T-helper 2 cell treated with Interferon-gamma antibody and Interleukin-4, amounts not matched to agents 5 μg/mL and 100 μg/mL, for 36 hours (primary cell): ENCODE results near the gene SCAP.
A peak's percentile ranks its signal among the peaks of the same experiment; 100 is the strongest.

Source experiments
- DNase-seq: peaks from one replicate; pipeline ENCODE4 v3.0.0; 2021; ENCODE audit warnings: low spot score
- H3K27ac Mint-ChIP-seq: one replicate; pipeline ENCODE4 v1.8.0; 2021; ENCODE audit warnings: mild to moderate bottlenecking, mixed read lengths
- H3K27me3 Mint-ChIP-seq: one replicate; pipeline ENCODE4 v1.8.0; 2021; ENCODE audit warnings: low read depth, mixed read lengths
- H3K36me3 Mint-ChIP-seq: one replicate; pipeline ENCODE4 v1.8.0; 2021; ENCODE audit warnings: low read depth, mixed read lengths
- H3K4me1 Mint-ChIP-seq: one replicate; pipeline ENCODE4 v1.8.0; 2021; ENCODE audit warnings: low read depth, mixed read lengths
- H3K4me3 Mint-ChIP-seq: one replicate; pipeline ENCODE4 v1.8.0; 2022; ENCODE audit warnings: mild to moderate bottlenecking, moderate library complexity, mixed read lengths
- H3K9me3 Mint-ChIP-seq: one replicate; pipeline ENCODE4 v1.8.0; 2021; ENCODE audit warnings: mixed read lengths

The SCAP gene

DNA sequence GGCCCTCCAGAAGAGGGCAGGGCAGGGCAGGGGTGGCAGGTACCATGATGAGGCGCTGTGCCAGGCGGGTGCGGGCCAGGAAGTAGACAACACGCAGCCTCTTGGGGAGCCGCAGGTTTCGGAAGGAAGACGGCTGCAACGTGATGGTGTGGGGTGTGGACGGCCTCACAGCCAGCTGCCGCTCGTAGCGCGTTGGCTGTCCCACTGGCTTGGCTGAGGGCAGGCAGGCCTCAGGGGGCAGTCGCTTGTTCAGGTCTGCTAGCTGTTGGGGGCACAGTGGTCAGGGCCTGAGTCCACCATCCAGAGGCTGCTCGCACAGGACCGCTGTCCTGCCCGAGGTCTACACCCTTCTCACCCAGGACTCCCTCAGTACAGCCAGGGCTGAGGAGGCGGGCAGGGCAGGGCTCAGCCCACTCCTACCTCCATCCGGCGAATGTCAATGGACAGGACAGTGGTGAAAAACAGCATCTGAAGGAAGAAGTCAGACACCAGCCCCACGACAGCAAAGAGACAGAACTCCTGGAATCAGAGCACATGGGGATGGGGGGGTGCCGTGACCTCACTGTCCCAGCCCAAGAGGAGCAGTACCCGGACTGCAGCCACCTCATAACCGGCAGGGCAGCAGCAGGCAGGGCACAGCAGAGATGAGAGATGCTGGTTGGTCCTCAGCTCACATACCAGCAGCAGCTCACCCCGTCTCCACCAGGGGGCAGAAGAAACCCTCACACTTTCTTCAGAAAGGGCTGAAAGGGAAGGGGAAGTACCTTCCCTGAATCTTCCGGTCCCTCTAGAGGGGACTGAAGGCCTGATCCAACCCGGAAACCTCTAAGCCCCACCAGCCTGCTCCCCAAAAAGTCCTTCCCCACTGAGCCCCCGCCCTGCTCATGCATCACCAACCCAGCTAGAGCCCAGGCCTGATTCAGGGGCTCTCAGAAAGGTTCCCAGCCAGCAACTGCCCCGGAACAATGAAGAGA is 54.9 kb downstream of the SCAP start:
- Mint-ChIP-seq H3K4me3 (peak overlapping the region; percentile 69), H3K27ac (peak overlapping the region; percentile 96), H3K27me3 (no peaks in the 10 kb centered on the region), H3K36me3 (peaks cover 15% of the 10 kb centered on the region), H3K4me1 (peaks cover 4% of the 10 kb centered on the region), H3K9me3 (no peaks in the 10 kb centered on the region)
- peak; percentile 83 for DNase-seq

DNA sequence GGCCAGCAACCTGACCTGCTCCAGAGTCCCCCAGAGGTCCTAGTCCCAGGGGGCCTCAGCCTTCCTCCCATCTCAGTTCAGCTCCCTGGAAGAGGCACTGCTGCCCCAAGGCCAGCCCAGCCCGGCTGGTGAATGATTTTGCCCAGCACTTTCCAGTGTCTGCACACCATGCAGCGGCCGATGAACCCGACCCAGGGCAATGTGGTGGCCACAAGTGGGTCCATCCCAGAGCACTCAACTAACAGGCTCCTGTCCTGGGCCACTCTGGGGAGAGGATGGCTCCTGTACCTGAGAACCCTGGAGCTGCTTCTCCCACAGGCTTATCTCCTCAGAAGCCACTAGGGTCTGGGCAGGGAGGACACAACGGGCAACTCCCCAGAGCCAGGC is 55.7 kb downstream of the SCAP start:
- no peak overlapping the region for H3K4me3 Mint-ChIP-seq
- no peak for DNase-seq
- H3K4me1 Mint-ChIP-seq = peaks cover 4% of the 10 kb centered on the region
- H3K9me3 Mint-ChIP-seq = no peaks in the 10 kb centered on the region
- no peak overlapping the region for H3K27ac Mint-ChIP-seq
- H3K36me3 Mint-ChIP-seq = peaks cover 19% of the 10 kb centered on the region
- H3K27me3 Mint-ChIP-seq = no peaks in the 10 kb centered on the region

GRCh38 chr3:47419083-47420043 is 56.4 kb downstream of the SCAP start:
- H3K27ac Mint-ChIP-seq = peak overlapping the region; percentile 49
- no peaks in the 10 kb centered on the region for H3K27me3 Mint-ChIP-seq
- peaks cover 19% of the 10 kb centered on the region for H3K36me3 Mint-ChIP-seq
- no peak for DNase-seq
- no peaks in the 10 kb centered on the region for H3K9me3 Mint-ChIP-seq
- H3K4me1 Mint-ChIP-seq = peaks cover 4% of the 10 kb centered on the region
- no peak overlapping the region for H3K4me3 Mint-ChIP-seq

DNA sequence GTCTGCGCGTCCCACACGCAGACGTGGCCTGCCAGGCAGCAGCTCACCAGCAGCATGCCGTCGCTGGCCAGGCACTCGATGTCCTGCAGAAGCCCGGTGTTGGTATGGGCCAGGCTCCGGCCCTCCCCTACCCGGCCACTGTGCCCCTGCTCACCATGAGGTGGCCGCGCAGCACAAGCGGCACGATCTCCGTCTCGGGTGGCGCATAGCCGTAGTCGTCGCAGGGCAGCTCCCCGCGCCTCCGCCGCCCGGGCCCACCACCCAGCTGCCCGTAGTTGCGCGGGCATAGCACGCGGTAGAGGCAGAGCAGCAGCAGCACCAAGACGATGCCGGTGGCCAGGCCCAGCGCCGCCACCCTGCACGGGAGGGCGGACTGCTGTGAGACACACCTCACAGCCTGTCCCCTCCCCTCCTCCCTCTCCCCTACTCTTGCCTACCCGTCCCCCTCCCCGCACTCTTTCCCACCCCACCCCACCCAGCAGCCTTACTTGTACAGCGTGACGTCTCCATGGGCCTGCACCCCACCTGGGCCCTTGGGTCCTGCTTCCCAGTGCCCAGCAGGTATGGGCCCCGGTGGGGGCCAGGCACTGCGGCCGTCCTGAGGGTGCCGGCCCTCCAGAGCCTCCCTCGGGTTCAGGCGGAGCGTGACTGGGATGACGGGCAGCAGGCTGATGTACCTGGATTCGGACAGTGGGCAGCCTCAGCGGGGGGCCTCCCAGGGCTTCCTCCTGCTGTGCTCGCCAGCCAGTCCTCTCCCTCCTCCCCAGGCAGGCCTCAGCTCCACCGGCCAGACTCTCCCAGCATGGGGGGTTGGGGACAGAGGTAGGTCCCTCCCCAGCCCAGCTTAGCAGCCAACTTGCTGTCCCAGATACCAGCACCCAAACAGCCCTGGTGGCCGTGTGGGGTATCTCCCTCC is 57.3 kb downstream of the SCAP start:
- H3K4me1 Mint-ChIP-seq = peaks cover 4% of the 10 kb centered on the region
- H3K27me3 Mint-ChIP-seq = no peaks in the 10 kb centered on the region
- no peak for DNase-seq
- peaks cover 20% of the 10 kb centered on the region for H3K36me3 Mint-ChIP-seq
- H3K4me3 Mint-ChIP-seq = no peak overlapping the region
- H3K9me3 Mint-ChIP-seq = no peaks in the 10 kb centered on the region
- H3K27ac Mint-ChIP-seq = no peak overlapping the region

DNA sequence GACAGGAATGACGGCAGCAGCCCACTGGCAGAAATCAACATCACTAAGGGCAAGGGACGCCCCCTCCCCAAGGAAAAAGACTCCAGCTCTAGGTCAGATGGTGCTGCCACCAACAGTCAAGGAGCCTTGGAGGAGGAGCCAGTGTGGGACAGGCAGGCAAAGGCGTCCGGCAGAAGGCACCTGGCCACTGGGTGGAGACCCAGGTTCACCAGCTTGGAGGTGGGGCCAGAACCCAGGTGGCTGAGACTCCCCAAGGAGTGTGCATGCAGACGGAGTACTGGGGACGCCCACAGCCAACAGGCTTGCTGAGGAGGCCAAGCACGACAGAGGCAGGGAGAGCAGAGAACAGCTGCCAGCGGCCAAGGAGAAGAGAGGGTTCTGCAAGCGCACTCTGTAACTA is 59.7 kb downstream of the SCAP start:
- Mint-ChIP-seq H3K4me1 (no peaks in the 10 kb centered on the region), H3K4me3 (no peak overlapping the region), H3K27me3 (no peaks in the 10 kb centered on the region), H3K9me3 (no peaks in the 10 kb centered on the region), H3K27ac (no peak overlapping the region), H3K36me3 (peaks cover 27% of the 10 kb centered on the region)
- DNase-seq = no peak

GRCh38 chr3:47414666-47415587 is 60.8 kb downstream of the SCAP start:
- H3K27me3 Mint-ChIP-seq = no peaks in the 10 kb centered on the region
- no peak for DNase-seq
- H3K9me3 Mint-ChIP-seq = no peaks in the 10 kb centered on the region
- no peak overlapping the region for H3K4me3 Mint-ChIP-seq
- no peak overlapping the region for H3K27ac Mint-ChIP-seq
- H3K4me1 Mint-ChIP-seq = no peaks in the 10 kb centered on the region
- H3K36me3 Mint-ChIP-seq = peaks cover 25% of the 10 kb centered on the region

DNA sequence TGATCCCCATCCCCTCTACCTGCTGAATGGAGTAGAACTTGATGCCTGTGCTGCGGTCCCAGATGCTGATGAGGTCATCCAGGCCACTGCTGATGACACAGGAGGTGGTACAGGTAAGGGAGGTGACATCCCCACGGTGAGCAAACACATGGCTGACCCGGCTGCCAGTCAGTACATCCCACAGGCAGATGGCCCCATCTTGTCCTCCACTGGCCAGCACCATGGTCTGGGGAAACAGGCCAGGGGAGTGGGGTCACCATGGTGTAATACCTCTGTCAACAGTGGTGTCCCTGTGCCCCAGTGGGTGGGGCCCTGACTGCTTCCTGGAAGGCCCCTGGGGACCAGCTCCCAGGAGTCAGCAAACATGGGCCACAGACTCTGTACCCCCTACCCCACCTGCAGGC is 61.6 kb downstream of the SCAP start:
- no peaks in the 10 kb centered on the region for H3K4me1 Mint-ChIP-seq
- H3K36me3 Mint-ChIP-seq = peaks cover 26% of the 10 kb centered on the region
- DNase-seq = no peak
- no peaks in the 10 kb centered on the region for H3K27me3 Mint-ChIP-seq
- no peak overlapping the region for H3K27ac Mint-ChIP-seq
- no peak overlapping the region for H3K4me3 Mint-ChIP-seq
- H3K9me3 Mint-ChIP-seq = no peaks in the 10 kb centered on the region

DNA sequence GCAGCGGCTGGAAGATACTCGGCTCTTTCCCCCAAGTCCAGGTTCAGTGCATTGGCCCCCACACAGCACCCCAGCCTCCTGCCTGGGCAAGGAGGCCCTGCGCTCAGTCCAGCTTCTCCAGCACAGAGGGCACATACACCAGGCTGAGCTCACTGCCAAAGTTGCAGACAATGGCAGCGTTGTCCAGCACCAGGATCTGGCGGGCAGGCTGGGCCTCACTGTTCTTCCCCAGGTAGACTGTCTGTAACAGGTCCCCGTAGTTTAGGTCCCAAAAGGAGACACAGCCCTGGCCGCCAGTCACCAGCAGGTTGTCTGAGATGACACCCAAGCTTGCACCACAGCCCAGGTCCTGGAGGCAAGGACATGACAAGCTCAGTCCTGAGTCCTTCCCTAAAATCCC is 62.0 kb downstream of the SCAP start:
- Mint-ChIP-seq H3K9me3 (no peaks in the 10 kb centered on the region), H3K27ac (no peak overlapping the region), H3K36me3 (peaks cover 22% of the 10 kb centered on the region), H3K27me3 (no peaks in the 10 kb centered on the region), H3K4me1 (no peaks in the 10 kb centered on the region), H3K4me3 (no peak overlapping the region)
- DNase-seq = no peak

DNA sequence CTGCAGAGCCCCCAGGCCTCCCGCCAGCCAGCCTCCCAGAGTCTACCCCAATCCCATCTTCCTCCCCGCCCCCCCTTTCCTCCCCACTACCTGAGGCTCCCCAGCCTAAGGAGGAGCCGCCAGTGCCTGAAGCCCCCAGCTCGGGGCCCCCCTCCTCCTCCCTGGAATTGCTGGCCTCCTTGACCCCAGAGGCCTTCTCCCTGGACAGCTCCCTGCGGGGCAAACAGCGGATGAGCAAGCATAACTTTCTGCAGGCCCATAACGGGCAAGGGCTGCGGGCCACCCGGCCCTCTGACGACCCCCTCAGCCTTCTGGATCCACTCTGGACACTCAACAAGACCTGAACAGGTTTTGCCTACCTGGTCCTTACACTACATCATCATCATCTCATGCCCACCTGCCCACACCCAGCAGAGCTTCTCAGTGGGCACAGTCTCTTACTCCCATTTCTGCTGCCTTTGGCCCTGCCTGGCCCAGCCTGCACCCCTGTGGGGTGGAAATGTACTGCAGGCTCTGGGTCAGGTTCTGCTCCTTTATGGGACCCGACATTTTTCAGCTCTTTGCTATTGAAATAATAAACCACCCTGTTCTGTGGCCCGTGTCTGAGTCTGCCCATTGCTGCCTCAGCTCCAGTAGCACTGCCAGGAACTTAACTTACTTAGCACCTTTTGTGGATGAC is 62.8 kb downstream of the SCAP start:
- Mint-ChIP-seq H3K4me1 (no peaks in the 10 kb centered on the region), H3K36me3 (peaks cover 21% of the 10 kb centered on the region), H3K9me3 (no peaks in the 10 kb centered on the region), H3K27me3 (no peaks in the 10 kb centered on the region), H3K27ac (peak overlapping the region; percentile 15), H3K4me3 (no peak overlapping the region)
- no peak for DNase-seq

DNA sequence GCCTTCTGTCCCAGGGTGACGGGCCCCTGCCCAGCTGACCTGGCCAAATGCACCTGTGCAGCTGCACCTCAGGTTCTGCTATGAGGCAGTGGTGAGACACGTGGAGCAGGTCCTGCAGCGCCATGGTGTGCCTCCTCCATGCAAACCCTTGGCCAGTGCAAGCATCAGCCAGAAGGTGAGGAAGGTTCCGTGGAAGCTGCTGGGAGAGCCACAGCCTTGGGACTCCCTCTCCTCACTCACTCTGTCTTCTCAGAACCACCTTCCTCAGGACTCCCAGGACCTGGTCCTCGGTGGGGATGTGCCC is 63.3 kb downstream of the SCAP start:
- H3K27ac Mint-ChIP-seq = no peak overlapping the region
- DNase-seq = no peak
- H3K4me3 Mint-ChIP-seq = no peak overlapping the region
- H3K9me3 Mint-ChIP-seq = no peaks in the 10 kb centered on the region
- peaks cover 24% of the 10 kb centered on the region for H3K36me3 Mint-ChIP-seq
- no peaks in the 10 kb centered on the region for H3K4me1 Mint-ChIP-seq
- H3K27me3 Mint-ChIP-seq = no peaks in the 10 kb centered on the region

- no peak for DNase-seq
- no peak overlapping the region for H3K27ac Mint-ChIP-seq
- H3K27me3 Mint-ChIP-seq = no peaks in the 10 kb centered on the region
- H3K36me3 Mint-ChIP-seq = peaks cover 25% of the 10 kb centered on the region
- H3K4me3 Mint-ChIP-seq = no peak overlapping the region
- H3K4me1 Mint-ChIP-seq = no peaks in the 10 kb centered on the region
- no peaks in the 10 kb centered on the region for H3K9me3 Mint-ChIP-seq
Measured at GRCh38 chr3:47411696-47412452, 63.9 kb downstream of the SCAP start.
